OCI-M1 (cell line): ENCODE measurements around the gene GABRA5.
"Not testable (repeated sequence)": the region's sequence is repeated elsewhere in the genome, so short reads cannot be mapped to it uniquely, and the experiment has no call there.

Experiments
- DNase-seq: peaks from one replicate; lab custom pipeline; 2025; lab: John Stamatoyannopoulos, UW

The GABRA5 gene

GRCh38 chr15:26877831-26878230 lies 11.0 kb downstream of the GABRA5 start:
- peak; percentile 48 for DNase-seq

- DNase-seq, result no peak
Observed at GRCh38 chr15:26879706-26880105, 12.8 kb downstream of the GABRA5 start.

- DNase-seq, result no peak
Observed at GRCh38 chr15:26882112-26882511, 15.2 kb downstream of the GABRA5 start.

GRCh38 chr15:26882616-26883365 lies 15.9 kb downstream of the GABRA5 start:
- DNase-seq, result no peak

GRCh38 chr15:26883466-26883865 lies 16.6 kb downstream of the GABRA5 start:
- no peak for DNase-seq

GRCh38 chr15:26886566-26886965 lies 19.7 kb downstream of the GABRA5 start:
- DNase-seq, result no peak

GRCh38 chr15:26887926-26888666 lies 21.2 kb downstream of the GABRA5 start:
- no peak for DNase-seq

GRCh38 chr15:26888761-26889160 lies 21.9 kb downstream of the GABRA5 start:
- no peak for DNase-seq

GRCh38 chr15:26889298-26889898 lies 22.5 kb downstream of the GABRA5 start:
- DNase-seq, result peak; percentile 77

- no peak for DNase-seq
Observed at GRCh38 chr15:26890451-26890850, 23.6 kb downstream of the GABRA5 start.

GRCh38 chr15:26890988-26891387 lies 24.1 kb downstream of the GABRA5 start:
- DNase-seq, result no peak

- DNase-seq, result peak; percentile 84
Observed at GRCh38 chr15:26891448-26892181, 24.8 kb downstream of the GABRA5 start.

GRCh38 chr15:26892182-26892518 lies 25.3 kb downstream of the GABRA5 start:
- no peak for DNase-seq

- DNase-seq, result no peak
Observed at GRCh38 chr15:26892678-26893077, 25.8 kb downstream of the GABRA5 start.

- no peak for DNase-seq
Observed at GRCh38 chr15:26893351-26894065, 26.6 kb downstream of the GABRA5 start.

GRCh38 chr15:26894181-26894580 lies 27.3 kb downstream of the GABRA5 start:
- DNase-seq, result no peak

- not testable (repeated sequence) for DNase-seq
Observed at GRCh38 chr15:26895346-26895745, 28.5 kb downstream of the GABRA5 start.

- DNase-seq, result no peak
Observed at GRCh38 chr15:26899658-26900057, 32.8 kb downstream of the GABRA5 start.

GRCh38 chr15:26901041-26901440 lies 34.2 kb downstream of the GABRA5 start:
- no peak for DNase-seq

GRCh38 chr15:26910715-26911114 lies 43.9 kb downstream of the GABRA5 start:
- no peak for DNase-seq

GRCh38 chr15:26921433-26921832 lies 54.6 kb downstream of the GABRA5 start:
- no peak for DNase-seq

GRCh38 chr15:26926081-26926480 lies 59.2 kb downstream of the GABRA5 start:
- DNase-seq, result no peak
